ACC112 (cell line): ENCODE results near the gene SMIM30.

ENCODE experiments used
- H2AFZ ChIP-seq: fragments of 200-600 bp; sonication (generic); one replicate; pipeline ENCODE4 v1.6.0; 2017; ENCODE audit warnings: antibody characterized with exemption, low read length; ENCODE audit not compliant: unreplicated experiment
- H3K27ac ChIP-seq: fragments of 200-600 bp; sonication (generic); 2 replicates; pipeline ENCODE4 v1.5.1; 2014; ENCODE audit warnings: low read depth, mild to moderate bottlenecking, antibody characterized with exemption, low read length, moderate library complexity
- H3K27me3 ChIP-seq: fragments of 200-600 bp; sonication (generic); 2 replicates; pipeline ENCODE4 v1.6.1; 2014; ENCODE audit warnings: mild to moderate bottlenecking, antibody characterized with exemption, low read length, moderate library complexity, mixed read lengths; ENCODE audit not compliant: insufficient read depth
- H3K36me3 ChIP-seq: fragments of 200-600 bp; sonication (generic); 2 replicates; pipeline ENCODE4 v1.6.1; 2016; ENCODE audit warnings: mild to moderate bottlenecking, antibody characterized with exemption, low read length, moderate library complexity, mixed read lengths; ENCODE audit not compliant: insufficient read depth
- H3K4me1 ChIP-seq: fragments of 200-600 bp; sonication (generic); one replicate; pipeline ENCODE4 v1.6.1; 2016; ENCODE audit warnings: low read length, mixed read lengths; ENCODE audit not compliant: insufficient read depth, unreplicated experiment, control insufficient read depth
- H3K4me3 ChIP-seq: fragments of 200-600 bp; sonication (generic); 2 replicates; pipeline ENCODE4 v1.5.1; 2014; ENCODE audit warnings: mild to moderate bottlenecking, low read depth, low read length
- H3K79me2 ChIP-seq: fragments of 200-600 bp; sonication (generic); one replicate; pipeline ENCODE4 v1.6.0; 2016; ENCODE audit warnings: low read length; ENCODE audit not compliant: control insufficient read depth, unreplicated experiment, insufficient read depth

The SMIM30 gene

DNA sequence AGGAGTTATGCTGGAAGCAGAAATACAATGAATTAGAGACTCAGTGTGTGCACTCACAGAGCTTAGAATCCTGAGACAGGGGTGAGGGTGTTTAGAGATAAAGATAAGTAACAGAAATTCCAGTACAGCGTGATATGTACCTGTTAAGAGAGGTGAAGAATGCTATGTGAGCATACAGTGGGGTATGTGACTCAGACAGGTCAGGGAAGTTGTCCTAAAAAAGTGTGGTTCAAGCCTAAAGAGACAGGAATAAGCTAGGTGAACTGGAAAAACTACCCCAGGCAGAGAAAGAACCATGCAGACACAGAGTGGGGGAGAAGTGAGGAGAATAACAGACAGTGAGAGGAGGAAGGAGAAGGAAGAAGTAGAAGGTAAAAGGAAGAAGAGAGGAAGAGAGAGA is 8.6 kb downstream of the SMIM30 start:
- Histone ChIP-seq H3K79me2 (no peaks in the 10 kb centered on the region), H3K27ac (no peak overlapping the region), H3K36me3 (no peaks in the 10 kb centered on the region), H3K4me3 (no peak overlapping the region), H2AFZ (no peak overlapping the region), H3K27me3 (no peaks in the 10 kb centered on the region), H3K4me1 (no peaks in the 10 kb centered on the region)

GRCh38 chr7:113100121-113100603 is 18.2 kb downstream of the SMIM30 start:
- no peaks in the 10 kb centered on the region for H3K4me1 ChIP-seq
- H2AFZ ChIP-seq: no peak overlapping the region
- H3K36me3 ChIP-seq: no peaks in the 10 kb centered on the region
- H3K79me2 ChIP-seq: no peaks in the 10 kb centered on the region
- no peak overlapping the region for H3K4me3 ChIP-seq
- H3K27ac ChIP-seq: no peak overlapping the region
- H3K27me3 ChIP-seq: no peaks in the 10 kb centered on the region

DNA sequence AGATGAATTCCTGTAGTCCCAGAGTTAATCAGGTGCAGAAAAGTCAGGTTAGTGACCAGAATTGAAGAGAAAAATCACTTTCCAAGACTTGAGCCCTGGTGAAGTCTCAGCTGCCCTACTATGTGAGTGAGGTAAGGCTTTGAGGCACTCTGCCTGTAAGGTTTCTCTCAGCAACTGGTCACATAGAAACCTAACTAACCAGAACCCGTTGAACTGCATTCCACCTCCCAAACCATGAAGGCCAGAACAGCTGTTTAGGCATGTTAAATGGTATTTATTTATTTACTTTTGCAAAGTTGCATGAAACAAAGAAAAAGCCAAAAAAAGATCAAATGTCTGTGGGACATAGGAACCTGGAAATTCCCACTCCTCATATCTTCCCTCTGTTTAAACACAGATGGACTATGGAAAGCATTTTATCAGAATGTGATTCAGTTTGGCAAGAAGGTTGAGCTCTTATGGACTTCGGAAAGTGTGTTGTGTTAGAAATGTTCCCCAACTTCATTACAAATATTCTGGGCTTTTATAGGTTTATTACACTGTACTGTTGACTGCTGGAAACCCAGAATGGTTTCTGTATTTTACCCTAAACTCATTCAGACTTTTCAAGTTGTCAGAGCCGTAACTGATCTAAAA is 19.0 kb downstream of the SMIM30 start:
- H3K27me3 ChIP-seq: no peaks in the 10 kb centered on the region
- no peaks in the 10 kb centered on the region for H3K36me3 ChIP-seq
- no peak overlapping the region for H3K4me3 ChIP-seq
- H3K4me1 ChIP-seq: no peaks in the 10 kb centered on the region
- H3K79me2 ChIP-seq: no peaks in the 10 kb centered on the region
- no peak overlapping the region for H2AFZ ChIP-seq
- H3K27ac ChIP-seq: no peak overlapping the region

GRCh38 chr7:113094517-113095249 is 23.7 kb downstream of the SMIM30 start:
- no peak overlapping the region for H2AFZ ChIP-seq
- H3K4me1 ChIP-seq: no peaks in the 10 kb centered on the region
- no peak overlapping the region for H3K27ac ChIP-seq
- no peak overlapping the region for H3K4me3 ChIP-seq
- H3K27me3 ChIP-seq: no peaks in the 10 kb centered on the region
- H3K79me2 ChIP-seq: no peaks in the 10 kb centered on the region
- no peaks in the 10 kb centered on the region for H3K36me3 ChIP-seq

DNA sequence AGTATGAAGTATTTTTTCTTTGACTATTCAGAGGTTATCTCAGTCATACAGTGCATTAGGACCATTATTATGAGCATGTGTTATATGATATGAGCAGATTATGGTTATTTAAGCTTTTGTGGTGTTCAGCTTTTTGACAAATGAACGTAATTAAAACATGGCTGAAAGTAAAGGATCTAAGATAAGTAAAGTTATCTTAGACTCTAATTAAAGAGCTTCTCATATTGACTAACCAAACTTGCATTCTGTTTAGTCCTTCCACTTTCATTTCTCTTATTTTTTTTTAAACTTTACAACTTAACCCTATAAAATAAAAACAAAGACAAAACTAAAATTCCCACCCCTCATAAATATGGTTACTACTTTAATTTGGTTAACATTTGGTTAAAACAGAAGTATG is 24.8 kb downstream of the SMIM30 start:
- H3K36me3 ChIP-seq: no peaks in the 10 kb centered on the region
- no peaks in the 10 kb centered on the region for H3K27me3 ChIP-seq
- H3K27ac ChIP-seq: no peak overlapping the region
- H2AFZ ChIP-seq: no peak overlapping the region
- H3K4me3 ChIP-seq: no peak overlapping the region
- H3K4me1 ChIP-seq: no peaks in the 10 kb centered on the region
- H3K79me2 ChIP-seq: no peaks in the 10 kb centered on the region

DNA sequence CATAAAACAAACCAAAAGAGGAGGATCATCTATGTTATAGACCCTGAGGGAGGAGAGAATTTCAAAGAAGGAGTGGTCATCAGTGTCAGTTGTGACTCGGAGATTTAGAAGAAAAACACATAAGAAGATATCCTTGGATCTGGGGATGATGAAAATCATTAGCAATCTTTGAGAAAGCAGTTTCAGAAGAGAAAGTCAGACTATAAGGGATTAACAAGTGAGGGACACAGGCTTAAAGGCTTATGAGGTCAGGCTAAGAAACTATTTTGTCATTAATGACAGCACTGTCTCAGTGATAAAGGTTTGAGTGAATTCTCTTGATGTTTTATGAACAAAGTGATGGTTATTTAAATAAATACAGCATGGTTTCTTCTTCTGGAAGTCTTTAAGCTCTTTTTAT is 25.6 kb downstream of the SMIM30 start:
- Histone ChIP-seq H3K4me3 (no peak overlapping the region), H3K27ac (no peak overlapping the region), H3K4me1 (no peaks in the 10 kb centered on the region), H3K36me3 (no peaks in the 10 kb centered on the region), H3K79me2 (no peaks in the 10 kb centered on the region), H2AFZ (no peak overlapping the region), H3K27me3 (no peaks in the 10 kb centered on the region)

DNA sequence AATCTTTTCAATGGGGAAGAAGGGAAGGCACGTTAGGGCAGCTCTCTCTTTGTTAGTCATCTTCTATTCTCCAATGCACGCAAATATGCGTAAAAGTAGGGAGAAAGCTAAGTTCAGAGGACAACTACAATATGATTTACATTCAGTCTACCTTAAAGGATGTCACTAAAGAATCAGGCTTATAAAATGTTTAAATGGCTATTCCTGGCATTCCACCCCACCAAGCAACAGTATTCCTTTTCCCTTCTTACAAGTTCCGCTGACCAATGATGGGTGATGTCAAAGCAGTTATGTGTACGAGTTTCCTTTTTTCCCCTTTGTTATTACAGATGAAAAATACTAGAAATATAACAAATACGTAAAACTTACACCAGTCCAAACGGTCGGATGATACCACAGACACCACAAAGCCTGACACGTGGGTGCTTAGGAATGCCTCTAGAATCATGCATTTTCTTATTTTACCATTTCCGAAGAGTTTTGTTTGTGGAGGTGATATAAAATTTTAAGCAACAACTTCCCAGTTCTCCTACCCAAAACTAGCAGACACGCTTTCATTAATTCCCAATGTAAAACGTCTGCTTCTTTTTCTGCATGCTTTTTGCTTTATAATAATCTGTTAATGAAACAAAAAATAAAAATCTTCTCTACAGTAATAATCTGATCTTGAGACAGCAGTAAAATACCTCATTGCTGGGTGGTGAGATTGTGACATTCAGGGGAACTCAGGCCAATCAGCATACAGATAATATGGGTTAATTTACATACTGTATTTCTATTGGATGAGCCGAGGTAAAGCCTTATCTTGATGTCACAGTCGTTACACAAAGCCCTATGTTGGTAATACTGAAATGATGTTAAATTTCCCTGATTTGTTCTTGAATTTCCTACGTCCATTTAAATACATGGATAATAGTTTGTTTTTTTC is 31.0 kb downstream of the SMIM30 start:
- Histone ChIP-seq H3K27me3 (no peaks in the 10 kb centered on the region), H3K4me1 (peaks cover 9% of the 10 kb centered on the region), H3K79me2 (no peaks in the 10 kb centered on the region), H2AFZ (peak overlapping the region; percentile 66), H3K4me3 (peak overlapping the region; percentile 81), H3K27ac (peak overlapping the region; percentile 91), H3K36me3 (no peaks in the 10 kb centered on the region)

DNA sequence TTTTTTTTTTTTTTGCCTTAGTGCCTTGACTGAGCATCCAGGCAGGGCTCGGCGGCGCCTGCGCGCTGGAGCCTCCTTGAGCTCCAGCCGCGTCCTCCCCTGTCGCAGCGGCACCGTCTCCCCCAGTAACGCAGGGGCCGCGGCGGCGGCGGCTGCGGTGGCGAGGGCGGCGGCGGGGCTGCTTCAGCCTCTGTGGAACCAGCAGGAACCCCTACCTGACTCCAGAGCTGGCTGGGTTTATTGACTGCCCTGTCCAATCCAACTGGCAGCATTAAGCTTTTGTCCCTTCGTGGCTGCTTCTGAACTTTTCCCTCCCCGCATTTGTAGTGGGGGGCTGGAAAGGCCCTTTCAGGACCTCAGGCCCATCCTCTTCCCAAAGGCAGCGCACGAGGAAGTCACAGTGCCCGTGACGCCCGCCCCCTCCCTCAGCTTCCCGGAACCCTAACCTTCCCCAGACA is 31.9 kb downstream of the SMIM30 start, which contains the start of gene GPR85:
Gene GPR85 (minus strand): TSS at position 397 of the 458 bp plus-strand sequence. CDS start 2,106 bp downstream, outside the sequence.
- Histone ChIP-seq H2AFZ (peak within 1 kb of the TSS; percentile 92), H3K27me3 (no peaks in the 10 kb centered on the region), H3K79me2 (no peaks in the 10 kb centered on the region), H3K4me1 (peaks cover 9% of the 10 kb centered on the region), H3K27ac (peak within 1 kb of the TSS; percentile 91), H3K36me3 (no peaks in the 10 kb centered on the region), H3K4me3 (peak within 1 kb of the TSS; percentile 81)

- Histone ChIP-seq H2AFZ (peak overlapping the region; percentile 92), H3K36me3 (no peaks in the 10 kb centered on the region), H3K27me3 (no peaks in the 10 kb centered on the region), H3K79me2 (no peaks in the 10 kb centered on the region), H3K4me3 (peak overlapping the region; percentile 81), H3K27ac (no peak overlapping the region), H3K4me1 (peaks cover 9% of the 10 kb centered on the region)
Observed at GRCh38 chr7:113085781-113086390, 32.5 kb downstream of the SMIM30 start.
